HG03432 (cell line): ENCODE measurements around the gene TXNDC17.
"Not testable (repeated sequence)": the region's sequence is repeated elsewhere in the genome, so short reads cannot be mapped to it uniquely, and the experiment has no call there.

Source experiments
- ATAC-seq: cut with Tn5 transposase; IDR thresholded peaks from one replicate; pipeline ENCODE4 v1.9.1; 2021; ENCODE audit warnings: mild to moderate bottlenecking, moderate library complexity; ENCODE audit not compliant: unreplicated experiment

The TXNDC17 gene

DNA sequence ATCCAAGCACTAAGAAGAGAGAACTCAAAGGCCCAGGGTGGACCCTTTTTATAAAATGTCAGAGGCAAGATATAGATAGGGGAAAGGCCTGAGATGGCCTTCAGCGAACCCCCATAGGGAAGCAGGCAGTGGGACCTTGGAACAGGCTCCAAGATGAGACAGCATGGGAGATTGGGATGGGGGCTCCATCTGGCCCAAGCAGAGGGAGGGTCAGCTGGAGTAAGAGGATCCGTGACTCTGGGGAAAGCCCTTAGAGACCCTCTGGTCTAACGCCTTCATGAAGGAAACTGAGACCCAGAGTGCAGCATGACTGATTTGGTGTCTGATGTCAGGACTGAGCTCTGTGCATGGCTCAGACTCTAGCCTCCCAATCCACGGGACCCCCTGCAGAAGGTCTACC, 41.5 kb downstream of the TXNDC17 start:
- no peak for ATAC-seq

DNA sequence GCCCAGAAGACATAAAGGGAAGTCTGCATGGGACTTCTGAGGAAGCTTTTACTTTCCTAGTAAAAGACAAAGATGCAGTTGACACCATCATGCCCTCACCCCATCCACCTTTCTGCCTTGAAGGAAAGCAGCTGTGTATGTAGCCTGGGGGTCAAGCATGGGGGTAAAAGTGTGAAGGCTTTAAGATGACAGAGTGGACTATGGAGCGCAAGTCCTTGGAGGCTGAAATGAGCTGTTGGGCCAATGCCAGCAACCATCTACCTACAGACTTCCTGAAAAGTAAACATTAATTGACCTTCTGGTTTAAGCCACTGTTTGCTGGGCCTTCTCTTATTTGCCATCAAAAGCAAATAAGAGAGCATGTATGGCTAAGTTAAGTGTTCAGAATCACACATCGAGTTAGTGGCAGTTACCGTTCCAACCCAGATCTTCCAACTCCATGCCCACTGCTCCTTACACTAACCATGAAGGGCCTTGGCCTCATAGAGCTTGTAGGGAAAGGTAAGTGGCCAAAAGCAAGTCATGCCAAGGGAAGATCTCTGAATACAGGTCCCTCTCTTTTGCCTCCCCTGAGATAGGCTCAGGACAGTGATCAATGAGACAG, 42.3 kb downstream of the TXNDC17 start:
- no peak for ATAC-seq

DNA sequence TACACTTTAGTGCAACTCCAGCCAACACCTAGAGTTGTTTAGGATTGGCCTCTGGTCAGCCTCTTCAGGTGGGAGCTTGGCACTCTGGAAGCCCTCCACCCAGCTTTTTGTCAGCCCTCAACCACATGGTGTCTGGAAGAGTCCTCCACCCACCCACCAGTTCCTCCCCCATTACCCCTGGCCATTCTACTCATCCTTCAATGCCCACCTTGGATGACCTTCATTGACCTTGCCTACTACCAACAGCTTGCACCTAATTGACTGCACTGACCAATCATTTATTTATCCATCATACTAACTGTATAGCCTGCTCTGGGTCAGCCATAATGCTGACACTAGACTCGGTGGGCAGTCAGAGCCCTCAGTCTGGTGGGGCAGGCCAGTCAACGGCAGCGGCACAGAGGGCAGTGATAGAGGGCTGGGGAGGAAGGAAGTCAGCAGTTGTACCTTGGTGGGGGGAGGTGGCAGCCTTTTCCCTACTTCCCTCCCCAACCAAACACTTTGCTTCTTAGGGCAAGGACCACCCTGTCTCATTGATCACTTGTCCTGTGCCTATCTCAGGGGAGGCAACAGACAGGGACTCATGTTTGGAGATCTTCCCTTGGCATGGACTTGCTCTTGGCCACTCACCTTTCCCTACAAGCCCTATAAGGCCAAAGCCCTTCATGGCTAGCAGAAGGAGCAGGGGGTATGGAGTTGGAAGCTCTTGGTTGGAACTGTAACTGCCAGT, 43.0 kb downstream of the TXNDC17 start:
- ATAC-seq = no peak

DNA sequence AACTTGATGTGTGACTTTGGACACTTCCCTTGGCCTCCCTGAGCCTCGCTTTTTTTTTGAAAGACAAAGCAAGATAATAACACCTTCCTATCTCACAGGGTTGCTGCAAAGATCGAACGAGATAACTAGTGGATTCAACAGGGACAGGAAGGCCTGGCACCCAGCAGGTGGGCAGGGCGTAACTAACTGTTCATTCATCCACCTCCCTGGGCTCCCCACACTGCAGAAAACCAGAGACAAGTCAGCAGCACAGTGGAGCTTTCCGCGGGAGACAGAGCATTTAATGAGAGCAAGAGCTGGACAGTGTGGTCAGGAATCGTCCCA, 43.6 kb downstream of the TXNDC17 start:
- no peak for ATAC-seq

DNA sequence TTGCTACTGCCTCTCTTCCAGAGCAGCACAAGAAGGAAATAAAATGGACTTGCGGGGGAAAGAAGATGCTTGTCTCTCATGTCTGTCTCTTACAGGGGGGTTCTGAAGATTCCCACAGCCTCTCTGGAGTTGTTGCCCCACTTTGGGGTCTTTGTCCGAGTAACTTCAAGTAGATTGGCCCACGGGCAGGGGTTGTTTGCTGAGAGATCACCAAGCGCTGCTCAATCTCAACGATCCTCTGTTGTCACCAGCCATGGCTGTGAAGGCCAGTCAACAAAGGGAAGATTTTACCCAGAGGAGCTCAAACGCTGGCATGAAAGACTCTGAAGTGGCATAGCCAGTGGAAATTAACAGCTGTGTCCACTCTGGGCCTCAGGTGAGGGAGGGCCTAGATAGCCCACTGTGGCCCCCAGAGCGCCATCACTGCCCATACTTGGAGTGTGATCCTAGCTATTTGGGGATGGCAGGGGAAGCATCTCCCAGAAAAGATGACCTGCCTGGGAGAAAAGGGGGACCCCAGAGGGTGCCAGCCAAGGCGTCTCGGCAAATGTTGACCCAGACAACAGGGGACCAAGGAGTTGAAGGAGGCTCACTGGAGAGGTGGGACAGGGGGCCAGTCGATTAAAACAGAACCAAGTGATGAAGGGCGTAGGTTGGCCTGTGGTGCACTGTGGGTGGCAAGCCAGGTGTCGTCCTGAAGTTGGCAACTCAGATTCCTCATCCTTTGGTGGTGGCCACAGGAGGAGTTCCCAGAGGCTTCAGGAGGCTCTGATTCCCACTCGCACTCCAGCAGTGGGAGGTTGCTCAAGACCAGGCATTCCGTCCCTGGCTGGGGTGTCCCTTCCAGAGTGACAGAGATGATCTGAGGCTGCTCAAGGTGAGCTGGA, 44.3 kb downstream of the TXNDC17 start:
- no peak for ATAC-seq

DNA sequence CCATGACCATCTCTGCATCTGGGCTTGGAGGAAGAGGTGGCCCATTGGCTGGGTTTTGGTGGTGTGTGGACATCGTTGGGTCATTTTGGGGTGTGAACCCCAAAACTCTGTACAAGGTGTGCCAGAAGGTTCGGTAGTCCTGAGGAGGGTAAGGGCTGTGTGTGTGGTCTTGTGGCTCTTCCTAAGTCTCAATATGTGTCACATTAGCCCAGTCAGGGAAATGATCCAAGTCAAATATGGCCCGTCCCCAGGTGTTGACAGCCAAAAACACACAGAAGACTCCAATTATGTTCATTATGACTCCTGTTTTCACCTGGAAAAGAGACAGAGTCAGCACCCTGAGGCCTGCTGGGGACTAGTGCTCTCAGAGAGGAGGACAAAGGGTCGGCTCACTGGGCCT, 45.2 kb downstream of the TXNDC17 start:
- ATAC-seq = no peak

DNA sequence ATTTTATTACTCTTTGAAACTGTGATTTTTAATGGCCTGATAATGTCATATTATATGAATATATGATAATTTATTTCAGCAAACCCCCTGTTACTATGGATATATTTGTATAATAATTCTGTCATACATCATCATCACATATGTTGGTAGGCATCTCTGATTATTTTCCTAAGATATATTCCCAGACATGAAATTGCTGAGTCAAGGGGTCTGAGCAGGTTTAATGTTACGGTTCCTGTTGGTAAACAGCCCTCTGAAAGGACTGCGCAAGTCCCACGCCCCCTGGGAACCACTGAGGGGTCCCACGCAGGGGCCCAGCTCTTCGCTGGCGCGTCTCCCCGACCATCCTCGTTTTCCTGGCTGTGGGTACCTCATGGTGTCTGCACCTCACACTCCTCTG, 48.1 kb downstream of the TXNDC17 start:
- ATAC-seq = no peak

DNA sequence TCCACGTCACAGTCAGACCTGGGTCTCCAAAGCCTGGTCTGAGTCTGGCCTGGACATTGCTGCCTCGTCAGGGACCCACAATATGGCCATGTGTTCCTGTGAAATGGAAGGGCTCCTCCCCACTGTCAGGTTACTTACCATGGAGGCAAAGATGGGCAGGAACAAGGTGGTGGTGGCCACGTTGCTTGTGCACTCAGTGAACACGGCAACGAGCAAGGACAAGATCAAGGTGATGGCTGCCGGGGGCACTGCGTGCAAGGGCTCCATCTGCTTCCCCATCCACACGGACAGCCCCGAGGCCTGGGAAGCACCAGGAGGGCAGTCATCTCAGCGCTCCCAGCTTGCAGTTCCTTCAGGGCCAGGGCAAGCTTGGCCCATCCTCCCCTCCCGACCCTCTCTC, 49.8 kb downstream of the TXNDC17 start:
- no peak for ATAC-seq

DNA sequence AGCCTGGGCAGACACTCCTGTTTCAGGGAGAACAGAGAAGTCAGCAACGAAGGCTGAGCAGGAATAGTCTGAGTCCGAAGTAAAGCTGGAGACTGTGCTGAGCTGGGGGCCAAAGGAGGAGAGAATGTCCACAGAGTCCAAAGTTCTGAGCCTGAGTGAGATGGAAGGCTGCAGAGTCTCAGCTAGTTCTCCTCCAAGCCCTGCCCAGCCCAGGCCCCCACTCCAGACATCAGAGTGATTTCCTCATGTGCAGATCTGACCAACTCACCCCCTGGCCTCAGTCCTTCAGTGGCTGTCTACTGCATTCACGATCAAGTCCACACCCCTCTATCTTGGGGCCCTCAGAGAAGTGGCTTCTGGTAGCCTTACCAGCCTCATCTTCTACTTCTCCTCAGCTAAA, 50.7 kb downstream of the TXNDC17 start:
- ATAC-seq = no peak

DNA sequence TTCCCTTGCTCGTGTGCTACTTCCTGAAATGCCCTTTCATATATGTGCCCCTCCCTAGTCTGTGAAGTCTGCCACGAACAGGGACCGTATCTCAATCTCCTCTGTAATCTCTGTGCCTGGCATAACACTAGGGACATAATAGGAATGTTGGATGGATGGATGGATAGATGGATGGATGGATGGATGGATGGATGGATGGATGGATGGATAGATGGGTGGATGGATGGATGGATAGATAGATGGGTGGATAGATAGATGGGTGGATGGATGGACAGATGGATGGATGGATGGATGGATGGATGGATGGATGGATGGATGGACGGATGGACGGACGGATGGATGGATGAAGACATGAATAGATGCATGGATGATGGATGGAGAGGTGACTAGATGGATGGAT, 51.1 kb downstream of the TXNDC17 start:
- ATAC-seq = not testable (repeated sequence)
